Measurements from ENCODE around the gene TMEM82.

TMEM82 gene

DNA sequence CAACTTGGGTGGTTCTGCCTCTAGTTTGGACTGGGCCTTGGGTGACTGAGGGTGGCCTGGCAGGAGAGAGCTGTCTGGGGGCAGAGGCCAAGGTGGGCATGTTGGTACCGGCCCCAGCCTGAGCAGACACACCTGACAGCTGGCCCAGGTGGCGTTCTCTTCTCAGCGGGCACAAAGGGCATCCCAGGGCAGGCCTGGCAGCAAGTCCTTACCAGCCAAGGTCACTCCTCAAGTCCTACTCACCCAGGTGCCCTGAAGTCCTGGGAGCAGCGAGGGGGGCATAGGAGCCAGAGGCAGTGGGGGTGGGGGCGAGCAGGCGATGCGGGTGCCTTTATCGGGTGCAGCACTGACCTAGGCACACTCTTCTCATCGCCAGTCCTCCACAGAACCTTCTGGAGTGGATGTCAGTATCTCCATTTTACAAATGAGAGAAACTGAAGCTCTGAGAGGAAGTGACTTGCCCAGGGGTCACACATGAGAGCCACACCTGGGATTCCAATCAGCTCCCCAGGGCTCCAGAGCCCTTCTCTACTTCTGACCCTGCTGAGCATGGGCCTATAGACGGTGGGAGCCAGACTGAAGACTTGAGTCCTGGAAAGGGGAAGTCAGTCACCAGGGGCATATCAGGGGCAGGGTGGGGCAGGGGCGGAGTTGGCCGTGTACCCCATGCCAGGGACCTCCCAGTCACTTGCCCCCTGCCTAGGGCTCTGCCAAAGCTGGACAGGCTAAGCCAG lies 6.8 kb upstream of the TMEM82 start:
- DNase-seq (ENCODE audit: low read depth in 2 of 2, low spot score in 1 of 2) = no peak

GRCh38 chr1:15736038-15736891 lies 6.0 kb upstream of the TMEM82 start, which contains the start of gene SLC25A34:
TSS of gene SLC25A34 (plus strand) at chr1:15736258. CDS start at chr1:15736486, 228 bp downstream.
- DNase-seq (ENCODE audit: low read depth in 2 of 2, low spot score in 1 of 2) = no peak

DNA sequence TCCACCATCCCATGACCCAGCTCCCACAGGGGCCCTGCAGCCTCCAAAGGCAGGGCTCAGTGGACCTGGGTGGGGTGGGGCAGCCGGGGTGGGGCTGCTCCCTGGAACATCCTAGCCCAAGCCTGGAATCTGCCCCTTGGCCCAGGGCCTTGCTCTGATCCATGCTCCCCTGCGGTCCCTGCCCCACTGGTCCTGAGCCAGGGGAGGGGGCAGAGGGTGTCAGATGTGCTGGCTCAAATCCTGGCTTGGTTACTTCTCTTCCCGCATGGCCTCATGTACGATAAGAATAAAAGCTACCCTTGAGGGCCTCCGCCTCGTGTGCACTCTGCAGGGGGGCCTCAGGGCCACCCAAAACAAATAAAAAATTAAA lies 5.4 kb upstream of the TMEM82 start:
- no peak for DNase-seq (ENCODE audit: low read depth in 2 of 2, low spot score in 1 of 2)

DNA sequence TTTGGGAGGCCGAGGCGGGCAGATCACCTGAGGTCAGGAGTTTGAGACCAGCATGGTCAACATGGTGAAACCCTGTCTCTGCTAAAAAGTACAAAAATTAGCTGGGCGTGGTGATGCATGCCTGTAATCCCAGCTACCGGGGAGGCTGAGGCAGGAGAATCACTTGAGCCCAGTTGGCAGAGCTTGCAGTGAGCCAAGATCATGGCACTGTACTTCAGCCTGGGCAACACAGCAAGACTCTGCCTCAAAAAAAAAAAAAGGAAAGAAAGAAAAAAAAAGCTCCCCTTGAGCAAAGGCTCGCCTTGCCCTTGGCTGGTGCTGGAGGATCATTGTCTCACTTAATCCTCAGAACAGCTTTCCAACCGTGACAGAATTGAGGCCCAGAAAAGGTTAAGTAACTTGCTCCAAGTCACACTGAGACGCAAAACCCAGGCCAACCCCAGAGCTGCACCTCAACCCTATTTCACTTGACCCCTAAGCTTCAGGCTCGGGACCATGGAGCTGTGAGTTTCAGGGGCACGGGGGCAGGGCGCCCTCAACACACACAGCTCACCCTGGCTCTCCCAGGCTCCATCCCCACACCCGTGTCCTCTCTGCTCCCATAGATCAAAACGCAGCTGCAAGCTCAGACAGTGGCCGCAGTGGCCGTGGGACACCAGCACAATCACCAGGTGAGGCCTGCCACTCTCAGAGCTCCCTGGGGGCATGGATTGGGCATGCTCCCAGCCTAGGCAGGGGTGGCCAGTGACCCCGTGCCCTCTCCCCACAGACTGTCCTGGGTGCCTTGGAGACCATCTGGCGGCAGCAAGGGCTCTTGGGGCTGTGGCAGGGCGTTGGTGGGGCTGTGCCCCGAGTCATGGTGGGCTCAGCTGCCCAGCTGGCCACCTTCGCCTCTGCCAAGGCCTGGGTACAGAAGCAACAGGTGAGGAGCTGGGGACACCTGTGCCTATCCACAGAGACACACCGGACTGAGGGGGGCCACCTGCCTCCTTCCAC lies 4.7 kb upstream of the TMEM82 start:
- DNase-seq (ENCODE audit: low read depth in 2 of 2, low spot score in 1 of 2) = no peak

DNA sequence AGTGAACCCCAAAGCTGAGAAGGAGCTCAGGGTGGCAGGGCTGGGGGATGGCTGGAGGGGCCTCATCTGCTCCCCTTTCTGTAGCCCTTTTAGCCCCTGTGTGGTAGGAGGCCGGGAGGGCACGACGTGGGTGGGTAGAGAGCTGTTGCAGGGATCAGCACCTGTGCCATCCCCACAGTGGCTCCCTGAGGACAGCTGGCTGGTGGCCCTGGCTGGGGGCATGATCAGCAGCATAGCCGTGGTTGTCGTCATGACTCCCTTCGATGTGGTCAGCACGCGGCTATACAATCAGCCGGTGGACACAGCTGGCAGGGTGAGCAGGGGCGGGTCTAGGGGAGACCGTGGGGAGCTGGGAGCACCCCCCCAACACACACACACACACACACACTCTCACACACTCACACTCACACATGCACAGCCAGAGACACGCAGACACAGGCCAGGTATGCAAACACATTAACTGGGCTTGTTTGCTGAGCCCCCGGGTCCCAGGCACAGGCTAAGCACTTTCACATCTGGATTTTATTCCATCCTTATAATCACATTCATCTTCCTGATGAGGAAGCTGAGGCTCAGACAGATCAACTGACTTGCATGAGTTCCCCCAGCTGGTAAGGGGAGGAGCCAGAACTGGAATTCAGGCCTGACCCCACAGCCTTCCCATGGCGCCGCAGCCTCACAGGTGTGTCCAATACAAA lies 3.7 kb upstream of the TMEM82 start:
- DNase-seq (ENCODE audit: low read depth in 2 of 2, low spot score in 1 of 2) = no peak

DNA sequence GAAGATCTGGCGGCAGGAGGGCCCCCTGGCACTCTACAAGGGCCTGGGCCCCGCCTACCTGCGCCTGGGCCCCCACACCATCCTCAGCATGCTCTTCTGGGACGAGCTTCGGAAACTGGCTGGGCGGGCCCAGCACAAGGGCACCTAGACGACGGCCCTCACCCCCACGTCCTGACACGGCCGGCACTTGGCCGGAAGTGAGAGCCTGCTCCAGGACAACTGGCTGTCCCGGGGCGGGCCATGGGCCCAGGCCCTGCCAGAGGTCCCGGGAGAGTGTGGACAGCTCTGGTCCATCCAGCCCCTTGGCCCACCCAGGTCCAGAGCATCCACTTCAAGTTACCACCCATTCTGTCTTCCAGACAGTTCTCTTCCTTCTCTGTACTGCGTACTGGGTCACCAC lies 3.0 kb upstream of the TMEM82 start:
- no peak for DNase-seq (ENCODE audit: low read depth in 2 of 2, low spot score in 1 of 2)

DNA sequence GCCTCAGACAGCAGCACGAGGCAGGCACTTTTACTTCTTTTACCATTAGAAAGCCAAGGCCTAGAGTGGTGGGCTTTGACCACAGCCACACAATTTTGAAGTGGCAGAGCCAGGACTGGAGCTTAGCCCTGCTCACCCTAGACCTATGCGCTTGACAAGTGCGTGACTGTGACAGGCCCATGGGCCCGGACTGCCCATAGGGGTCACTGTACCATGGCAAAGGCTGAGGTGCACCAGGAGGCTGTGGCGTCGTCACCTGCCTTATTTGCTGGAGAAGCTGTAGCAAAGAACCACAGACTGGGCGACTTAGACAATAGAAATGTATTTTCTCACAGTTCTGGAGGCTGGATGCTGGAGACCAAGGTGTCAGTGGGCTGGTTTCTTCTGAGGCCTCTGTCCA lies 2.6 kb upstream of the TMEM82 start:
- DNase-seq (ENCODE audit: low read depth in 2 of 2, low spot score in 1 of 2) = no peak

- DNase-seq (ENCODE audit: low read depth in 2 of 2, low spot score in 1 of 2) = peak; percentile 13 to 22
Measured at GRCh38 chr1:15740924-15741850, 1.1 kb upstream of the TMEM82 start.

DNA sequence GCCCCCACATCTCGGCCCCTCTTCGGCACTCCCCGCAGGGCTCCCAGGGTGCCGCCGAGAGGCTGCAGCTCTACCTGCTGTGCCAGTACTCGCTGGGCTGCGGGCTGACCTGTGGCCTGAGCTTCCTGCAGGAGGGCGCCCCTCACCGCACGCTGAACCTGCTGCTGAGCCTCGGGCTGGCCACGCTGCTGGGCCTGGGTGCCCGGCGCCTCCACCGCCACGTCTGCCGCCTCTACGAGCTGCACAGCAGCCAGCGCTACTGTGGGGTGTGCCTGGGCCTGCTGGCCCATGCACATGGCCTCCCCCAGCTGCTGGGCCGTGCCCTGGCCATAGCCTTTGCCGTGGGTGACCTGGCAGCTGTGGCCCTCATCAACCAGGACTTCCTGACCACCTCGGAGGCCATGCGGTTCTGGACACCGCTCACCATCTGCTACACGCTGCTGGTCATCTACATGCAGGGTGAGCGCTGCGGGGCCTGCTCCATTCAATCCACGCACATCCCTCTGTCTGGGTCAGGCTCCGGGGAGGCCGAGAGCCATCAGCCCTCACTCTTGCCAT lies 1.9 kb downstream of the TMEM82 start:
- no peak for DNase-seq (ENCODE audit: low read depth in 2 of 2, low spot score in 1 of 2)

- DNase-seq (ENCODE audit: low read depth in 2 of 2, low spot score in 1 of 2) = no peak
Measured at GRCh38 chr1:15747378-15747777, 5.1 kb downstream of the TMEM82 start.

GRCh38 chr1:15748264-15748663 lies 6.0 kb downstream of the TMEM82 start:
- no peak for DNase-seq (ENCODE audit: low read depth in 2 of 2, low spot score in 1 of 2)

DNA sequence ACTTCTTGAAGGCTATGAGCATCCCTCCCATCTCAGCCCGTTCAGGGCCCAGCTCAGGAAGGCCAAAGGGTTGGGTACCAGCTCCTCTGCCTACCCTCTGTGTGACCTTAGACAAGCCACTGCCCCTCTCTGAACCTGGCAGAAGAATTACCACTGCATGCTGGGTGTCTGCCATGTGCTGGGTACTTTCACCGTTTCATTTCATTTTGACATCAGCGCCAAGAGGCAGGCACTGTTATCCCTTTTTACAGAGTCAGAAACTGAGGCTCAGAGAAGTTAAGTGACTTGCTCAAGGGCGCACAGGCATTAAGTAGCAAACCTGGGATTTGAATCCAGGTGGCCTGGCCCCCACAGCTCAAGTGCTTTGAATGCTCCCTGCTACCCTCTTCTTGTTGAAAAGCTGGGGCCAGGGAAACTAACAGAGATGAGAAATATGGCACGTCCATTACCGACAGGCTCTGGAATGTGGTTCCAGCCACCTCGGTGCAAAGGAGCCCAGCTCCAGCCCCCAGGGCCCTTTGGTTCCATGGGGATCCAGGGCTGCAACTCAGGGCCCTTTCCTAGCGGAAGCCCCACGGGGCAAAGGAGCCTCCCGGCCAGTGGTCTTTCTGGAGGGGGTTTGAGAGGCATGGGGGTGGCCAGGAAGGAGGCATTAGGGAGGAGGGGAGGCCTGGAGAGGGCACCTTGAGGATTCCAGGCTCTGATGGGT lies 6.5 kb downstream of the TMEM82 start:
- no peak for DNase-seq (ENCODE audit: low read depth in 2 of 2, low spot score in 1 of 2)

DNA sequence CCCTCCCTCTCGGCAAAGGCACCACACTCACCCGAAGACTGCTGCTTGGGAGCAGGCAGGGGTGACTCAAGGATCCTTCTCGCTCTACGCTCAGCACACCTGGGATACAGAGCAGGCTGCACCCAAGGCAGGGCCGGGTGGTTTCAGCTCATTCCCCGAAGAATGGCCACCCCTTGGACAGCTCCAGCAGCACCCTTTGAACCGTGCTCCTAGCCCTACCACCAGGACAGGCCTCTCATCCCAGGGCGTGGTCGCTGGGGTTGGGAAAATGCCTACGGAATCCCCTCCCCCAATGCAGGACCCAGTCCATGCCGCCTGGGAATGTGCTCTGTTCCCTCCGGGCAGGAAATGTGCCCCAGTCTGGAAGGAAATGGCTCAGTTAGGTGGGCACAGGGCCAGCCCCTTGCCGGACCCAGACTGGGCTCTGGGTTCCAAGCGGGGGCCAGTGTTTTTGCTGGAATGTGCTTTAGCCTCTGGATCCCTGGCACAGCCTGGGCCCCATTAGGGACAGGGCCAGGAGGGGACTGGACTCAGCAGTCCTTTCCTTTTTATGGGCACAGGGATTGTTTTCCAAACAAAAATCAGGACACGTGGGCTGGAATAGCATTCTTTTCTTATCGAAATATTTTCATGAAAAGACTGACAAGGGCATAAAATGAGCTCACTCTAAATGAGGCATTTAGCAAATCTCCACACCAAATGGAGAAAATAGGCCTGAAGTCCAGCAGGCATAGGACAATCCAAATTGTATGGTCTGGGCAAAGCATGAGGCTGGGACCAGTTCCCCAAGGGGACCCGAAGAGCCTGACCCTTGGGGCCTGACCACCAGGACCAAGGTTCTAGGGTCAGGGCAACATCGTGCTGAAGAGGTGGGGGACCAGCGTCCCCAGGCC lies 7.3 kb downstream of the TMEM82 start:
- DNase-seq (ENCODE audit: low read depth in 2 of 2, low spot score in 1 of 2) = no peak

- no peak for DNase-seq (ENCODE audit: low read depth in 2 of 2, low spot score in 1 of 2)
Measured at GRCh38 chr1:15750924-15751323, 8.6 kb downstream of the TMEM82 start.

- no peak for DNase-seq (ENCODE audit: low read depth in 2 of 2, low spot score in 1 of 2)
Measured at GRCh38 chr1:15751717-15752116, 9.4 kb downstream of the TMEM82 start.

DNA sequence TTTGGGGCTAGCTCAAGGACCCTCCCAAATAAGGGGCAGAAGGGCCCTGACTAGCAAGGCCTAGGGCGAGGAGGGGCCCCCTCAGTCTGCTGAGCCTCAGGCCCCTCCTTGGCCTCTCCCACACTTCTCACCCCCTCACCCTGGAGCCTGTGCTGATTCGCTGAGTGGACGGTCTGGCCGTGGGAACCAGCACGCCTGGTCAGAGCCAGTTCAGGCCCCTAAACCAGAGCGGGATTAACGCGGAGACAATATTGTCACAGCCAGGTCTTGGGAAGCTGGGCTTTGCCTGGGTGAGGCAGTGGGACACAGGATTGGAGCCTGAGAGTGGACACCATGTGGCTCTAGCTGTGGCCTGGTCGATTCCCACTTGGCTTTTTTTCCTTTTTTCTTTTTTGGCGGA lies 11.5 kb downstream of the TMEM82 start:
- DNase-seq (ENCODE audit: low read depth in 2 of 2, low spot score in 1 of 2) = no peak

DNA sequence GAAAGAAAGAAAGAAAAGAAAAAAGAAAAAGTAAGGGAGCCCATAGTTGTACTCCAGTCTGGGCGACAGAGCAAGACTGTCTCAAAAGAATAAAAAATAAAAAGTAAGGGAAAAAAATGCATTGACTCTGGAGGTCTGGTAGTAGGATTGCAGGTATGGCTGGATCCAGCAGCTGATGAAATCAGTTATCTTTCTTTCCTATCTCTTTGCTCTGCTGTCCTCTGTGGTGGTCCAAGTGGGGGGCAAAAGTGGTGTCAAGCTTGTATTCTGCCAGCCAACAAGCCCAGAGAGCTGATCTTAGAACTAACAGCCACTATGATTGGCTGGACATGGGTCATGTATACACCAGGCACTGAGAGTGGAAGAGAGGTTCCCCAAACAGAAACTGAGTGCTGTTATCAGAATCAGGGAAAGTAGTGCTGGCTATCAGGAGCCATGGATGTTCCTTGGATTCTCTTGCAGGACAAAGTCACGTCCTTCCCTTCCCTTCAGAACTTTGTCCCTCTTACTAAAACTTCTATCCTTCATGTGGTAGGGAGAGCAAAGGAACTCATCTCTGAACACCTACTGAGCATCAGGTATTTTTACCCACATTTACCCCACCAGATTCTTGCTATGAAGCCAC lies 12.8 kb downstream of the TMEM82 start:
- no peak for DNase-seq (ENCODE audit: low read depth in 2 of 2, low spot score in 1 of 2)
